ENCODE data around the gene COX15.

DNA sequence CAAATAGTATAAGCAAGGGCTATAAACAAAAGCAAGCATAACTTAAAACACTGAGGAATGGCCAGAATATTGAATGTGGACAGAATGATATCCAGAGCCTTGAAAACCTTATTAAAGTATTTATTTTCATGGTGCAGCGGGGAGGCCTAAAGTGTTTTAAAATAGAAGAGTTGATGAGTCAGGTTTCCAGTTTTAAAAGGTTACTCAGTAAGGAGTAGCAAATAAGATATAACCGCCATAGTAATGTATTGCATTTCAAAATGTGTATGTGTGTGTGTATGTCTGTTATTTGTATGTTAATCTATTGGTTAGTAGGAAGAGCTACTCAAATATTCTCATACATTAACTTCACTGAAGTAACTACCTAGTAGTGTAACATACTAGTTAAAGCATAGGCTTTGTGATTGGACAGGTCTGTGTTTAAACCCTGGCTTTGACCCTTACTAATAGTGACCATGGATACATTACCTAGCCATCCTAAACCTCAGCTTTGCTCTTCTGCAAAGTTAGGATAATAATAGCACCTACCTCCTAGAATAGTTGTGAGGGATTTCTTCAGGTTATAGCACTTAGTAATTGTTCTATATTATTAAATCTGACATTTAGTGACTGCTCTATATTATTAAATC, 17.0 kb upstream of the COX15 start:
- TF ChIP-seq ZNF219 (CRISPR knock-in tag; IDR thresholded peaks at IDR 0.05; ENCODE audit: borderline replicate concordance) (no peak), ZNF138 (CRISPR knock-in tag; conservative IDR thresholded peaks at IDR 0.05) (no peak)
- TF ChIP-seq, protein P1, sequence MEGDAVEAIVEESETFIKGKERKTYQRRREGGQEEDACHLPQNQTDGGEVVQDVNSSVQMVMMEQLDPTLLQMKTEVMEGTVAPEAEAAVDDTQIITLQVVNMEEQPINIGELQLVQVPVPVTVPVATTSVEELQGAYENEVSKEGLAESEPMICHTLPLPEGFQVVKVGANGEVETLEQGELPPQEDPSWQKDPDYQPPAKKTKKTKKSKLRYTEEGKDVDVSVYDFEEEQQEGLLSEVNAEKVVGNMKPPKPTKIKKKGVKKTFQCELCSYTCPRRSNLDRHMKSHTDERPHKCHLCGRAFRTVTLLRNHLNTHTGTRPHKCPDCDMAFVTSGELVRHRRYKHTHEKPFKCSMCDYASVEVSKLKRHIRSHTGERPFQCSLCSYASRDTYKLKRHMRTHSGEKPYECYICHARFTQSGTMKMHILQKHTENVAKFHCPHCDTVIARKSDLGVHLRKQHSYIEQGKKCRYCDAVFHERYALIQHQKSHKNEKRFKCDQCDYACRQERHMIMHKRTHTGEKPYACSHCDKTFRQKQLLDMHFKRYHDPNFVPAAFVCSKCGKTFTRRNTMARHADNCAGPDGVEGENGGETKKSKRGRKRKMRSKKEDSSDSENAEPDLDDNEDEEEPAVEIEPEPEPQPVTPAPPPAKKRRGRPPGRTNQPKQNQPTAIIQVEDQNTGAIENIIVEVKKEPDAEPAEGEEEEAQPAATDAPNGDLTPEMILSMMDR (IDR thresholded peaks at IDR 0.05) = no peak
